HepG2 (cell line): ENCODE measurements around the gene MPG. TPM values are rescaled to one million over a fixed set of nuclear protein-coding genes. Genes with fewer than 3 reads are reported as not detected.

Experiments used
- CC2D1A ChIP-seq: sonication (generic); formaldehyde crosslinking; IDR thresholded peaks from 2 replicates; pipeline ENCODE4 v1.8.1; 2023; ENCODE audit warnings: mild to moderate bottlenecking, missing genetic modification reagents
- CHCHD3 ChIP-seq: sonication (generic); formaldehyde crosslinking; IDR thresholded peaks from 2 replicates; pipeline ENCODE4 v1.8.0; 2022; ENCODE audit warnings: mild to moderate bottlenecking, missing genetic modification reagents, moderate library complexity
- HDAC6 ChIP-seq: fragments of 200-600 bp; sonication (generic); IDR thresholded peaks from 2 replicates; pipeline ENCODE4 v1.7.0; 2017; ENCODE audit warnings: mild to moderate bottlenecking, antibody characterized with exemption, low read length, low read depth
- RELA ChIP-seq: sonication (generic); formaldehyde crosslinking; IDR thresholded peaks from 2 replicates; pipeline ENCODE4 v1.4.0; 2020; ENCODE audit warnings: missing genetic modification reagents
- polyA plus RNA-seq, 8 experiments: library from polyadenylated mRNA; depleted of rRNA in 3 of 8; stranded (reverse) in 7 of 8; unstranded in 1 of 8; fragments of >200 nt; fragmentation: Illumina TruSeq in 4 of 8; extraction: Trizol in 4 of 8; gene quantifications; 2 replicates each; pipeline versions ENCODE4 v1.2.1 to v1.2.3, GENCODE V29; 2011 to 2016; ENCODE audit warnings: low read depth in 4 of 8, missing spikeins in 1 of 8, mixed read lengths in 1 of 8; ENCODE audit not compliant: insufficient read depth in 1 of 8
- total RNA-seq, 5 experiments: library from RNA; depleted of rRNA; stranded (reverse); fragments of >200 nt; fragmentation: Illumina TruSeq; extraction: Trizol; gene quantifications; 2 replicates each; pipeline ENCODE4 v1.2.3, GENCODE V29; 2016; ENCODE audit warnings: low read depth in 1 of 5
- TF ChIP-seq, protein P1 (sequence below): sonication (generic); formaldehyde crosslinking; IDR thresholded peaks from 2 replicates; pipeline ENCODE4 v1.5.1; 2020; ENCODE audit warnings: missing genetic modification reagents, mild to moderate bottlenecking, borderline replicate concordance
- TF ChIP-seq, protein P2 (sequence below): sonication (generic); formaldehyde crosslinking; IDR thresholded peaks from 2 replicates; pipeline ENCODE4 v1.9.0; 2022; ENCODE audit warnings: low read depth, missing genetic modification reagents
- TF ChIP-seq, protein P3 (sequence below), 2 experiments: sonication (generic) in 1 of 2; formaldehyde crosslinking in 1 of 2; IDR thresholded peaks; 2 replicates each; pipeline versions ENCODE4 v1.6.1 to v1.9.0; 2014 to 2022; ENCODE audit warnings: antibody characterized with exemption in 1 of 2, borderline replicate concordance in 1 of 2, inconsistent platforms in 1 of 2, low read depth in 1 of 2, missing genetic modification reagents in 1 of 2
- TF ChIP-seq, protein P4 (sequence below): sonication (generic); formaldehyde crosslinking; IDR thresholded peaks from 2 replicates; pipeline ENCODE4 v1.5.0; 2020; ENCODE audit warnings: missing genetic modification reagents
- TF ChIP-seq, protein P5 (sequence below): sonication (generic); formaldehyde crosslinking; IDR thresholded peaks from 2 replicates; pipeline ENCODE4 v1.5.0; 2020; ENCODE audit warnings: mild to moderate bottlenecking, missing genetic modification reagents

The MPG gene
- total and polyA plus RNA-seq, 2 of the 13 experiments (the other 11 are each of a cell fraction or from before 2014, with no cell fraction given): 59.1 to 62.5 TPM

DNA sequence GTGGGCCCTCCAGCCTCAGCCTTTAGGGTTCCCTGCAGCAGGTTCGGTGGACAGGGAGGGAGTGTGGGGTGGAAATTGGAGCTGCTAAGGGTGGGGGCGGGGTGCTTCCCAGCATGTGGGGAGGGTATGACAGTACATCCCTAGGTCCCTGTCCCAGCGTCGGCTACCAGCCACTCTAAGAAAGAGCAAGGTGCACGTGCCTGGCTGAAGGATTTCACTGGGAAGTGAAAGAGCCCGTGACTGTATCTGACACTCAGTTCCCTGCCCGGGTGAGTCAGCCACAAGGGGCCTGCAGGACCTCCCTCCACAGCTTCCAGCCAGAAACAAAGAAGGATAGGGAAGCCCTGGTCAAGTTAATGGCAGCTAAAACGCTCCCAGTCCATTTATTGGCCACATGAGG lies 20.3 kb upstream of the MPG start (continued):
- TF ChIP-seq, protein P1, sequence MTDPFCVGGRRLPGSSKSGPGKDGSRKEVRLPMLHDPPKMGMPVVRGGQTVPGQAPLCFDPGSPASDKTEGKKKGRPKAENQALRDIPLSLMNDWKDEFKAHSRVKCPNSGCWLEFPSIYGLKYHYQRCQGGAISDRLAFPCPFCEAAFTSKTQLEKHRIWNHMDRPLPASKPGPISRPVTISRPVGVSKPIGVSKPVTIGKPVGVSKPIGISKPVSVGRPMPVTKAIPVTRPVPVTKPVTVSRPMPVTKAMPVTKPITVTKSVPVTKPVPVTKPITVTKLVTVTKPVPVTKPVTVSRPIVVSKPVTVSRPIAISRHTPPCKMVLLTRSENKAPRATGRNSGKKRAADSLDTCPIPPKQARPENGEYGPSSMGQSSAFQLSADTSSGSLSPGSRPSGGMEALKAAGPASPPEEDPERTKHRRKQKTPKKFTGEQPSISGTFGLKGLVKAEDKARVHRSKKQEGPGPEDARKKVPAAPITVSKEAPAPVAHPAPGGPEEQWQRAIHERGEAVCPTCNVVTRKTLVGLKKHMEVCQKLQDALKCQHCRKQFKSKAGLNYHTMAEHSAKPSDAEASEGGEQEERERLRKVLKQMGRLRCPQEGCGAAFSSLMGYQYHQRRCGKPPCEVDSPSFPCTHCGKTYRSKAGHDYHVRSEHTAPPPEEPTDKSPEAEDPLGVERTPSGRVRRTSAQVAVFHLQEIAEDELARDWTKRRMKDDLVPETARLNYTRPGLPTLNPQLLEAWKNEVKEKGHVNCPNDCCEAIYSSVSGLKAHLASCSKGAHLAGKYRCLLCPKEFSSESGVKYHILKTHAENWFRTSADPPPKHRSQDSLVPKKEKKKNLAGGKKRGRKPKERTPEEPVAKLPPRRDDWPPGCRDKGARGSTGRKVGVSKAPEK (CRISPR knock-in tag): no peak
- TF ChIP-seq, protein P2, sequence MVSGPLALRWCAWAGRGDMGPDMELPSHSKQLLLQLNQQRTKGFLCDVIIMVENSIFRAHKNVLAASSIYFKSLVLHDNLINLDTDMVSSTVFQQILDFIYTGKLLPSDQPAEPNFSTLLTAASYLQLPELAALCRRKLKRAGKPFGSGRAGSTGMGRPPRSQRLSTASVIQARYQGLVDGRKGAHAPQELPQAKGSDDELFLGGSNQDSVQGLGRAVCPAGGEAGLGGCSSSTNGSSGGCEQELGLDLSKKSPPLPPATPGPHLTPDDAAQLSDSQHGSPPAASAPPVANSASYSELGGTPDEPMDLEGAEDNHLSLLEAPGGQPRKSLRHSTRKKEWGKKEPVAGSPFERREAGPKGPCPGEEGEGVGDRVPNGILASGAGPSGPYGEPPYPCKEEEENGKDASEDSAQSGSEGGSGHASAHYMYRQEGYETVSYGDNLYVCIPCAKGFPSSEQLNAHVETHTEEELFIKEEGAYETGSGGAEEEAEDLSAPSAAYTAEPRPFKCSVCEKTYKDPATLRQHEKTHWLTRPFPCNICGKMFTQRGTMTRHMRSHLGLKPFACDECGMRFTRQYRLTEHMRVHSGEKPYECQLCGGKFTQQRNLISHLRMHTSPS (CRISPR knock-in tag): no peak
- TF ChIP-seq, protein P3, sequence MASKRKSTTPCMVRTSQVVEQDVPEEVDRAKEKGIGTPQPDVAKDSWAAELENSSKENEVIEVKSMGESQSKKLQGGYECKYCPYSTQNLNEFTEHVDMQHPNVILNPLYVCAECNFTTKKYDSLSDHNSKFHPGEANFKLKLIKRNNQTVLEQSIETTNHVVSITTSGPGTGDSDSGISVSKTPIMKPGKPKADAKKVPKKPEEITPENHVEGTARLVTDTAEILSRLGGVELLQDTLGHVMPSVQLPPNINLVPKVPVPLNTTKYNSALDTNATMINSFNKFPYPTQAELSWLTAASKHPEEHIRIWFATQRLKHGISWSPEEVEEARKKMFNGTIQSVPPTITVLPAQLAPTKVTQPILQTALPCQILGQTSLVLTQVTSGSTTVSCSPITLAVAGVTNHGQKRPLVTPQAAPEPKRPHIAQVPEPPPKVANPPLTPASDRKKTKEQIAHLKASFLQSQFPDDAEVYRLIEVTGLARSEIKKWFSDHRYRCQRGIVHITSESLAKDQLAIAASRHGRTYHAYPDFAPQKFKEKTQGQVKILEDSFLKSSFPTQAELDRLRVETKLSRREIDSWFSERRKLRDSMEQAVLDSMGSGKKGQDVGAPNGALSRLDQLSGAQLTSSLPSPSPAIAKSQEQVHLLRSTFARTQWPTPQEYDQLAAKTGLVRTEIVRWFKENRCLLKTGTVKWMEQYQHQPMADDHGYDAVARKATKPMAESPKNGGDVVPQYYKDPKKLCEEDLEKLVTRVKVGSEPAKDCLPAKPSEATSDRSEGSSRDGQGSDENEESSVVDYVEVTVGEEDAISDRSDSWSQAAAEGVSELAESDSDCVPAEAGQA (IDR thresholded peaks at IDR 0.05; ENCODE audit: low read depth): no peak
- TF ChIP-seq, protein P3 (CRISPR knock-in tag; IDR thresholded peaks at IDR 0.05; ENCODE audit: borderline replicate concordance): no peak
- TF ChIP-seq RELA (CRISPR knock-in tag): no peak
- TF ChIP-seq, protein P4, sequence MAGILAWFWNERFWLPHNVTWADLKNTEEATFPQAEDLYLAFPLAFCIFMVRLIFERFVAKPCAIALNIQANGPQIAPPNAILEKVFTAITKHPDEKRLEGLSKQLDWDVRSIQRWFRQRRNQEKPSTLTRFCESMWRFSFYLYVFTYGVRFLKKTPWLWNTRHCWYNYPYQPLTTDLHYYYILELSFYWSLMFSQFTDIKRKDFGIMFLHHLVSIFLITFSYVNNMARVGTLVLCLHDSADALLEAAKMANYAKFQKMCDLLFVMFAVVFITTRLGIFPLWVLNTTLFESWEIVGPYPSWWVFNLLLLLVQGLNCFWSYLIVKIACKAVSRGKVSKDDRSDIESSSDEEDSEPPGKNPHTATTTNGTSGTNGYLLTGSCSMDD (CRISPR knock-in tag): no peak
- TF ChIP-seq, protein P5, sequence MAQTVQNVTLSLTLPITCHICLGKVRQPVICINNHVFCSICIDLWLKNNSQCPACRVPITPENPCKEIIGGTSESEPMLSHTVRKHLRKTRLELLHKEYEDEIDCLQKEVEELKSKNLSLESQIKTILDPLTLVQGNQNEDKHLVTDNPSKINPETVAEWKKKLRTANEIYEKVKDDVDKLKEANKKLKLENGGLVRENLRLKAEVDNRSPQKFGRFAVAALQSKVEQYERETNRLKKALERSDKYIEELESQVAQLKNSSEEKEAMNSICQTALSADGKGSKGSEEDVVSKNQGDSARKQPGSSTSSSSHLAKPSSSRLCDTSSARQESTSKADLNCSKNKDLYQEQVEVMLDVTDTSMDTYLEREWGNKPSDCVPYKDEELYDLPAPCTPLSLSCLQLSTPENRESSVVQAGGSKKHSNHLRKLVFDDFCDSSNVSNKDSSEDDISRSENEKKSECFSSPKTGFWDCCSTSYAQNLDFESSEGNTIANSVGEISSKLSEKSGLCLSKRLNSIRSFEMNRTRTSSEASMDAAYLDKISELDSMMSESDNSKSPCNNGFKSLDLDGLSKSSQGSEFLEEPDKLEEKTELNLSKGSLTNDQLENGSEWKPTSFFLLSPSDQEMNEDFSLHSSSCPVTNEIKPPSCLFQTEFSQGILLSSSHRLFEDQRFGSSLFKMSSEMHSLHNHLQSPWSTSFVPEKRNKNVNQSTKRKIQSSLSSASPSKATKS (CRISPR knock-in tag): no peak
- TF ChIP-seq CHCHD3 (CRISPR knock-in tag): no peak
- no peak for TF ChIP-seq CC2D1A (CRISPR knock-in tag)
- no peak for TF ChIP-seq HDAC6
